ENCODE measurements around the gene GRK3. TPM values are rescaled to one million over a fixed set of nuclear protein-coding genes. Genes with fewer than 3 reads are reported as not detected.
"Not testable (repeated sequence)": the region's sequence is repeated elsewhere in the genome, so short reads cannot be mapped to it uniquely, and the experiment has no call there.

GRK3 gene
- total RNA-seq, 1 donor from 2014 or later: 30.1 TPM

- no peak for DNase-seq
- Mint-ChIP-seq H3K4me1 (peaks cover 19% of the 10 kb centered on the region), H3K27ac (no peak overlapping the region), H3K4me3 (no peak overlapping the region), H3K27me3 (peaks cover 2% of the 10 kb centered on the region), H3K36me3 (ENCODE audit: low read depth) (peaks cover 3% of the 10 kb centered on the region), H3K9me3 (peaks cover 3% of the 10 kb centered on the region)
- intact Hi-C loops (cut with micrococcal nuclease): no loop called here
These were observed 22.3 kb upstream of the GRK3 start for GRCh38 chr22:25542191-25542590.

- Mint-ChIP-seq H3K27me3 (peaks cover 2% of the 10 kb centered on the region), H3K4me1 (peaks cover 22% of the 10 kb centered on the region), H3K9me3 (peaks cover 3% of the 10 kb centered on the region), H3K4me3 (no peak overlapping the region), H3K36me3 (ENCODE audit: low read depth) (peaks cover 3% of the 10 kb centered on the region), H3K27ac (no peak overlapping the region)
- intact Hi-C loops (cut with micrococcal nuclease): no loop called here
- no peak for DNase-seq
These were observed 21.6 kb upstream of the GRK3 start for GRCh38 chr22:25542720-25543402.

GRCh38 chr22:25545146-25545545 is 19.3 kb upstream of the GRK3 start:
- H3K4me3 Mint-ChIP-seq: no peak overlapping the region
- intact Hi-C loops (cut with micrococcal nuclease): no loop called here
- peaks cover 2% of the 10 kb centered on the region for H3K9me3 Mint-ChIP-seq
- no peak for DNase-seq
- no peaks in the 10 kb centered on the region for H3K27me3 Mint-ChIP-seq
- H3K27ac Mint-ChIP-seq: no peak overlapping the region
- H3K4me1 Mint-ChIP-seq: peaks cover 33% of the 10 kb centered on the region
- peaks cover 3% of the 10 kb centered on the region for H3K36me3 Mint-ChIP-seq (ENCODE audit: low read depth)

- no peak overlapping the region for H3K27ac Mint-ChIP-seq
These were observed 18.8 kb upstream of the GRK3 start for GRCh38 chr22:25545672-25546071.

GRCh38 chr22:25546242-25546641 is 18.2 kb upstream of the GRK3 start:
- no peak for DNase-seq
- H3K4me1 Mint-ChIP-seq: peaks cover 33% of the 10 kb centered on the region
- H3K27me3 Mint-ChIP-seq: no peaks in the 10 kb centered on the region
- no peaks in the 10 kb centered on the region for H3K9me3 Mint-ChIP-seq
- H3K4me3 Mint-ChIP-seq: no peak overlapping the region
- no peak overlapping the region for H3K27ac Mint-ChIP-seq
- H3K36me3 Mint-ChIP-seq (ENCODE audit: low read depth): peaks cover 3% of the 10 kb centered on the region
- intact Hi-C loops (cut with micrococcal nuclease): no loop called here

More at GRCh38 chr22:25545672-25546071, 18.8 kb upstream of the GRK3 start:
- peaks cover 33% of the 10 kb centered on the region for H3K4me1 Mint-ChIP-seq
- no peaks in the 10 kb centered on the region for H3K9me3 Mint-ChIP-seq
- no peak overlapping the region for H3K4me3 Mint-ChIP-seq
- H3K36me3 Mint-ChIP-seq (ENCODE audit: low read depth): peaks cover 3% of the 10 kb centered on the region
- intact Hi-C loops (cut with micrococcal nuclease): no loop called here
- no peak for DNase-seq
- H3K27me3 Mint-ChIP-seq: no peaks in the 10 kb centered on the region

- Mint-ChIP-seq H3K4me1 (peaks cover 33% of the 10 kb centered on the region), H3K9me3 (peaks cover under 1% of the 10 kb centered on the region), H3K27ac (no peak overlapping the region), H3K4me3 (no peak overlapping the region), H3K27me3 (no peaks in the 10 kb centered on the region), H3K36me3 (ENCODE audit: low read depth) (peaks cover 3% of the 10 kb centered on the region)
- intact Hi-C loops (cut with micrococcal nuclease): no loop called here
- no peak for DNase-seq
These were observed 17.7 kb upstream of the GRK3 start for GRCh38 chr22:25546751-25547150.

- Mint-ChIP-seq H3K9me3 (peaks cover 6% of the 10 kb centered on the region), H3K36me3 (ENCODE audit: low read depth) (peaks cover 1% of the 10 kb centered on the region)
These were observed 15.5 kb upstream of the GRK3 start for GRCh38 chr22:25548866-25549464.

GRCh38 chr22:25551396-25551795 is 13.1 kb upstream of the GRK3 start:
- no peak overlapping the region for H3K4me3 Mint-ChIP-seq
- peaks cover 6% of the 10 kb centered on the region for H3K9me3 Mint-ChIP-seq
- H3K27ac Mint-ChIP-seq: no peak overlapping the region
- peaks cover 16% of the 10 kb centered on the region for H3K4me1 Mint-ChIP-seq
- peaks cover 2% of the 10 kb centered on the region for H3K27me3 Mint-ChIP-seq
- no peaks in the 10 kb centered on the region for H3K36me3 Mint-ChIP-seq (ENCODE audit: low read depth)
- intact Hi-C loops (cut with micrococcal nuclease): no loop called here
- DNase-seq: no peak

More at GRCh38 chr22:25548866-25549464, 15.5 kb upstream of the GRK3 start:
- intact Hi-C loops (cut with micrococcal nuclease): no loop called here
- Mint-ChIP-seq H3K4me1 (peaks cover 30% of the 10 kb centered on the region), H3K27ac (no peak overlapping the region), H3K4me3 (no peak overlapping the region), H3K27me3 (no peaks in the 10 kb centered on the region)
- DNase-seq: no peak

GRCh38 chr22:25552405-25552804 is 12.1 kb upstream of the GRK3 start:
- H3K4me3 Mint-ChIP-seq, H3K27ac Mint-ChIP-seq: not testable (repeated sequence)

GRCh38 chr22:25553131-25553530 is 11.3 kb upstream of the GRK3 start:
- peaks cover 6% of the 10 kb centered on the region for H3K9me3 Mint-ChIP-seq
- H3K27me3 Mint-ChIP-seq: peaks cover 2% of the 10 kb centered on the region
- intact Hi-C loops (cut with micrococcal nuclease): no loop called here
- peaks cover 9% of the 10 kb centered on the region for H3K4me1 Mint-ChIP-seq
- H3K4me3 Mint-ChIP-seq: no peak overlapping the region
- no peak overlapping the region for H3K27ac Mint-ChIP-seq
- H3K36me3 Mint-ChIP-seq (ENCODE audit: low read depth): no peaks in the 10 kb centered on the region
- no peak for DNase-seq

More at GRCh38 chr22:25552405-25552804, 12.1 kb upstream of the GRK3 start:
- intact Hi-C loops (cut with micrococcal nuclease); DNase-seq; H3K27me3 Mint-ChIP-seq; H3K36me3 Mint-ChIP-seq (ENCODE audit: low read depth); H3K9me3 Mint-ChIP-seq: not testable (repeated sequence)
- H3K4me1 Mint-ChIP-seq: peaks cover 14% of the 10 kb centered on the region

- intact Hi-C loops (cut with micrococcal nuclease): no loop called here
- Mint-ChIP-seq H3K36me3 (ENCODE audit: low read depth) (no peaks in the 10 kb centered on the region), H3K4me1 (peaks cover under 1% of the 10 kb centered on the region), H3K27ac (no peak overlapping the region), H3K9me3 (peaks cover 6% of the 10 kb centered on the region), H3K27me3 (peaks cover 2% of the 10 kb centered on the region), H3K4me3 (no peak overlapping the region)
- no peak for DNase-seq
These were observed 10.2 kb upstream of the GRK3 start for GRCh38 chr22:25554238-25554671.

GRCh38 chr22:25554689-25555088 is 9.8 kb upstream of the GRK3 start:
- H3K27me3 Mint-ChIP-seq: peaks cover 2% of the 10 kb centered on the region
- H3K4me1 Mint-ChIP-seq: no peaks in the 10 kb centered on the region
- no peak overlapping the region for H3K4me3 Mint-ChIP-seq
- intact Hi-C loops (cut with micrococcal nuclease): no loop called here
- no peak overlapping the region for H3K27ac Mint-ChIP-seq
- H3K36me3 Mint-ChIP-seq (ENCODE audit: low read depth): no peaks in the 10 kb centered on the region
- DNase-seq: no peak
- peaks cover 6% of the 10 kb centered on the region for H3K9me3 Mint-ChIP-seq

GRCh38 chr22:25555586-25555985 is 8.9 kb upstream of the GRK3 start:
- no peak overlapping the region for H3K27ac Mint-ChIP-seq
- no peak for DNase-seq
- no peaks in the 10 kb centered on the region for H3K4me1 Mint-ChIP-seq
- H3K4me3 Mint-ChIP-seq: no peak overlapping the region
- intact Hi-C loops (cut with micrococcal nuclease): no loop called here
- no peaks in the 10 kb centered on the region for H3K36me3 Mint-ChIP-seq (ENCODE audit: low read depth)
- peaks cover 2% of the 10 kb centered on the region for H3K27me3 Mint-ChIP-seq
- peaks cover 6% of the 10 kb centered on the region for H3K9me3 Mint-ChIP-seq

- intact Hi-C loops (cut with micrococcal nuclease): no loop called here
- no peak overlapping the region for H3K4me3 Mint-ChIP-seq
- H3K27ac Mint-ChIP-seq: no peak overlapping the region
- DNase-seq: no peak
- peaks cover 11% of the 10 kb centered on the region for H3K4me1 Mint-ChIP-seq
- H3K27me3 Mint-ChIP-seq: peaks cover 2% of the 10 kb centered on the region
- H3K9me3 Mint-ChIP-seq: peaks cover 5% of the 10 kb centered on the region
- no peaks in the 10 kb centered on the region for H3K36me3 Mint-ChIP-seq (ENCODE audit: low read depth)
These were observed 7.3 kb upstream of the GRK3 start for GRCh38 chr22:25557218-25557617.

Data from activated CD4-positive, alpha-beta T cell treated with anti-CD3 and anti-CD28 coated beads, Interleukin-2, amount 10 ng/mL, durations not matched to agents 24 days and 14 days (primary cell).